ENCODE results near the gene TTC33. TPM values are rescaled to one million over a fixed set of nuclear protein-coding genes. Genes with fewer than 3 reads are reported as not detected.

Gene TTC33
- total RNA-seq, 1 donor from 2014 or later: 11.7 TPM

DNA sequence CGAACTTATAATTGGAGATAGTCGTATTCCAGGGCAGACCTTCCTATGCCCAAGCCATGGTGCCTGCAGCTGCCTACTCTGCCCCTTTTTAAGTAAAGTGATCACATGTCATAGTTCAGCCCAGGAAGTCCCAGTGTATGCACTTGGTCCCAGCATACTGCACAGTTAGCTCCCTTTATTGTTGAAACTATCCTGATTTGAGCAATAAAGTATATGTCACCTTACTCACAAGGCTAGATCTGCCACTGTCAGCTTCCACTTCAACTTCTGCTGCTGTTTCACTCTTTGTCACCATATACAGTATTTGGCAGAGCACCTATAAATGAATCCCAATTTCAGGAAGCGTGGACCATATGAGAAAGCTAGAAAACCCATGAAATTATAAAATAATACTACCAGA, 179.8 kb downstream of the TTC33 start:
- H3K36me3 Mint-ChIP-seq (ENCODE audit: unreplicated experiment): no peaks in the 10 kb centered on the region
- no peak overlapping the region for H3K4me3 Mint-ChIP-seq (ENCODE audit: unreplicated experiment)
- no peaks in the 10 kb centered on the region for H3K9me3 Mint-ChIP-seq (ENCODE audit: unreplicated experiment)
- H3K4me1 Mint-ChIP-seq (ENCODE audit: low read depth, unreplicated experiment): no peaks in the 10 kb centered on the region
- TF ChIP-seq, protein P1, sequence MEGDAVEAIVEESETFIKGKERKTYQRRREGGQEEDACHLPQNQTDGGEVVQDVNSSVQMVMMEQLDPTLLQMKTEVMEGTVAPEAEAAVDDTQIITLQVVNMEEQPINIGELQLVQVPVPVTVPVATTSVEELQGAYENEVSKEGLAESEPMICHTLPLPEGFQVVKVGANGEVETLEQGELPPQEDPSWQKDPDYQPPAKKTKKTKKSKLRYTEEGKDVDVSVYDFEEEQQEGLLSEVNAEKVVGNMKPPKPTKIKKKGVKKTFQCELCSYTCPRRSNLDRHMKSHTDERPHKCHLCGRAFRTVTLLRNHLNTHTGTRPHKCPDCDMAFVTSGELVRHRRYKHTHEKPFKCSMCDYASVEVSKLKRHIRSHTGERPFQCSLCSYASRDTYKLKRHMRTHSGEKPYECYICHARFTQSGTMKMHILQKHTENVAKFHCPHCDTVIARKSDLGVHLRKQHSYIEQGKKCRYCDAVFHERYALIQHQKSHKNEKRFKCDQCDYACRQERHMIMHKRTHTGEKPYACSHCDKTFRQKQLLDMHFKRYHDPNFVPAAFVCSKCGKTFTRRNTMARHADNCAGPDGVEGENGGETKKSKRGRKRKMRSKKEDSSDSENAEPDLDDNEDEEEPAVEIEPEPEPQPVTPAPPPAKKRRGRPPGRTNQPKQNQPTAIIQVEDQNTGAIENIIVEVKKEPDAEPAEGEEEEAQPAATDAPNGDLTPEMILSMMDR (IDR thresholded peaks at IDR 0.05; ENCODE audit: partially characterized antibody, unreplicated experiment): no peak
- no peaks in the 10 kb centered on the region for H3K27me3 Mint-ChIP-seq (ENCODE audit: unreplicated experiment)
- no peak overlapping the region for H3K27ac Mint-ChIP-seq (ENCODE audit: unreplicated experiment)
- DNase-seq: no peak

DNA sequence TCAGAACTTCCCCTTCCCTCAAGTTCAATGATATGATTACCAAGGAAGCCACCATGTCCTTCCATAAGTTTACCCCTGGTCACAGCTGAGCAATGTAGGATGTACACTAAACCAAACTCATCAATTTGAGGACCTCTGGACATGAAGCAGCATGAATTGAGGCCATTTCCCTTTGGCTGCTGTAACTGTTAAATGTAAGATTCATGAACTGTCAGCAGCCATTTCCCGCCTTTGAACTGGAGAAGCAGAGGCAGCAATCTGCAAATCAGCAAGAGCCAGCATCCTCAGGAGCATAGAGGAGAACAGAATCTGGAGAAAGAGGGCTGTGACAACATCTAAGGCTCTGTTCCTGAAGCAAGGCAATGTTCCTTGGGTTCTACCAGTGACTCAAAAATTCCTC, 180.3 kb downstream of the TTC33 start:
- Mint-ChIP-seq H3K36me3 (ENCODE audit: unreplicated experiment) (no peaks in the 10 kb centered on the region), H3K4me3 (ENCODE audit: unreplicated experiment) (no peak overlapping the region), H3K27me3 (ENCODE audit: unreplicated experiment) (no peaks in the 10 kb centered on the region), H3K27ac (ENCODE audit: unreplicated experiment) (no peak overlapping the region), H3K9me3 (ENCODE audit: unreplicated experiment) (no peaks in the 10 kb centered on the region), H3K4me1 (ENCODE audit: low read depth, unreplicated experiment) (no peaks in the 10 kb centered on the region)
- no peak for DNase-seq
- TF ChIP-seq, protein P1 (IDR thresholded peaks at IDR 0.05; ENCODE audit: partially characterized antibody, unreplicated experiment): no peak

GRCh38 chr5:40572937-40573336, 182.8 kb downstream of the TTC33 start:
- TF ChIP-seq, protein P1 (IDR thresholded peaks at IDR 0.05; ENCODE audit: partially characterized antibody, unreplicated experiment): no peak
- DNase-seq: no peak
- Mint-ChIP-seq H3K9me3 (ENCODE audit: unreplicated experiment) (no peaks in the 10 kb centered on the region), H3K4me3 (ENCODE audit: unreplicated experiment) (no peak overlapping the region), H3K27me3 (ENCODE audit: unreplicated experiment) (no peaks in the 10 kb centered on the region), H3K27ac (ENCODE audit: unreplicated experiment) (no peak overlapping the region), H3K36me3 (ENCODE audit: unreplicated experiment) (no peaks in the 10 kb centered on the region), H3K4me1 (ENCODE audit: low read depth, unreplicated experiment) (no peaks in the 10 kb centered on the region)

GRCh38 chr5:40572391-40572790, 183.4 kb downstream of the TTC33 start:
- TF ChIP-seq, protein P1 (IDR thresholded peaks at IDR 0.05; ENCODE audit: partially characterized antibody, unreplicated experiment): no peak
- H3K4me1 Mint-ChIP-seq (ENCODE audit: low read depth, unreplicated experiment): no peaks in the 10 kb centered on the region
- H3K27ac Mint-ChIP-seq (ENCODE audit: unreplicated experiment): no peak overlapping the region
- no peaks in the 10 kb centered on the region for H3K36me3 Mint-ChIP-seq (ENCODE audit: unreplicated experiment)
- DNase-seq: no peak
- no peaks in the 10 kb centered on the region for H3K27me3 Mint-ChIP-seq (ENCODE audit: unreplicated experiment)
- no peak overlapping the region for H3K4me3 Mint-ChIP-seq (ENCODE audit: unreplicated experiment)
- no peaks in the 10 kb centered on the region for H3K9me3 Mint-ChIP-seq (ENCODE audit: unreplicated experiment)

DNA sequence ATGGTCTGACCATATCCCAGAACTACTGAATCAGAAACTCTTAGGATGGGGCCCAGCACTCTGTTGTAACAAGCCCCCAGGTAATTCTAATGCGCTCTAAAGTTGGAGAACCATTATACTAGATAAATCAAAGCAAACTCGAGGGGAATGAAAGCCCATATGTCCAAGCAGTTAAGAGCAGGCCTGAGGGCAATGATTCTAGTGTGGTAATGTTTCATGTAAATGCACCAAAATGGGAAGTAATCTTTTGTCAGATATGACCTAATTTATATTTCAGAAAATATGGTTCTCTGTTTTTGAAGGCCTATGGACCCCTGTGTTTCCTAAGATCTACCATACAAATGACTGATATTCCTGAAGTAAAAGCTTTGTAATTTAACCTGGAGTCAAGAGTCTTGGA, 184.0 kb downstream of the TTC33 start:
- DNase-seq: no peak
- Mint-ChIP-seq H3K4me1 (ENCODE audit: low read depth, unreplicated experiment) (no peaks in the 10 kb centered on the region), H3K9me3 (ENCODE audit: unreplicated experiment) (no peaks in the 10 kb centered on the region), H3K36me3 (ENCODE audit: unreplicated experiment) (no peaks in the 10 kb centered on the region), H3K27me3 (ENCODE audit: unreplicated experiment) (no peaks in the 10 kb centered on the region), H3K27ac (ENCODE audit: unreplicated experiment) (no peak overlapping the region), H3K4me3 (ENCODE audit: unreplicated experiment) (no peak overlapping the region)
- TF ChIP-seq, protein P1 (IDR thresholded peaks at IDR 0.05; ENCODE audit: partially characterized antibody, unreplicated experiment): no peak

Measured in glutamatergic neuron (in vitro differentiated cells).